ENCODE measurements around the gene USHBP1. TPM values are rescaled to one million over a fixed set of nuclear protein-coding genes. Genes with fewer than 3 reads are reported as not detected.

Gene USHBP1
- total RNA-seq, 1 donor from 2014 or later = 12.3 TPM

DNA sequence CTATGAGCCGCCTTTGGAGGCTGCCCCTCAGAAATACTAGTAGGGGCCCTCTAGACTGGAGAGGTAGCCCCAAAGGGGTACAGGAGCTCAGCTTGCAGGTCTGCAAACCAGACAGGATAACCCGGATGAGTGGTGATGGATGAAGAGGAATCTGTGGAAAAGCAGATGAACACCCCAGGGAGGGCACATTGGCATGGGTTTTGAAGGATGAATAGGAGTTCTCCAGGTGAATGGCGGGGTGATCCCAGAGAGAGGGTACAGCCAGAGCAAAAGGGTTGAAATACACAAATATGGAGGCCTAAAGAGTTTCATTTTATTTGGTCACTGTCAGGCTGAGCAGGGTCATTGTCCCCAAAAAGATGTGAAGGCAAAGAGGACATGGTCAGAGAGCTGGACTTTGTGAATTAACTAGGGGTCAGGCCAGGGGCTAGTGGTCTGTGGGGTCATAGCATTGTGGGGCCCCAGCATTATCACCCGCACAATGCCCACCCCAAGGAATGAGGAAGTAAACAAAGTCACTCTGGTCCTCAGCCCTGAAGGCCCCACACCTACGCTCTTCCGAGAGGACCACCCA, 23.6 kb downstream of the USHBP1 start:
- intact Hi-C loops (cut with DNase I) = no loop called here
- Histone ChIP-seq H3K9me3 (no peaks in the 10 kb centered on the region), H3K27ac (peak overlapping the region; percentile 56 to 78), H3K36me3 (peaks cover 4 to 5% of the 10 kb centered on the region in 2 donors), H3K27me3 (no peaks in the 10 kb centered on the region), H3K4me1 (peaks cover 3 to 34% of the 10 kb centered on the region in 2 donors), H3K4me3 (no peak overlapping the region)
- TF ChIP-seq, protein P1, sequence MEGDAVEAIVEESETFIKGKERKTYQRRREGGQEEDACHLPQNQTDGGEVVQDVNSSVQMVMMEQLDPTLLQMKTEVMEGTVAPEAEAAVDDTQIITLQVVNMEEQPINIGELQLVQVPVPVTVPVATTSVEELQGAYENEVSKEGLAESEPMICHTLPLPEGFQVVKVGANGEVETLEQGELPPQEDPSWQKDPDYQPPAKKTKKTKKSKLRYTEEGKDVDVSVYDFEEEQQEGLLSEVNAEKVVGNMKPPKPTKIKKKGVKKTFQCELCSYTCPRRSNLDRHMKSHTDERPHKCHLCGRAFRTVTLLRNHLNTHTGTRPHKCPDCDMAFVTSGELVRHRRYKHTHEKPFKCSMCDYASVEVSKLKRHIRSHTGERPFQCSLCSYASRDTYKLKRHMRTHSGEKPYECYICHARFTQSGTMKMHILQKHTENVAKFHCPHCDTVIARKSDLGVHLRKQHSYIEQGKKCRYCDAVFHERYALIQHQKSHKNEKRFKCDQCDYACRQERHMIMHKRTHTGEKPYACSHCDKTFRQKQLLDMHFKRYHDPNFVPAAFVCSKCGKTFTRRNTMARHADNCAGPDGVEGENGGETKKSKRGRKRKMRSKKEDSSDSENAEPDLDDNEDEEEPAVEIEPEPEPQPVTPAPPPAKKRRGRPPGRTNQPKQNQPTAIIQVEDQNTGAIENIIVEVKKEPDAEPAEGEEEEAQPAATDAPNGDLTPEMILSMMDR (IDR thresholded peaks at IDR 0.05) = no peak
- no peak for DNase-seq (ENCODE audit: low spot score in 2 of 2)

DNA sequence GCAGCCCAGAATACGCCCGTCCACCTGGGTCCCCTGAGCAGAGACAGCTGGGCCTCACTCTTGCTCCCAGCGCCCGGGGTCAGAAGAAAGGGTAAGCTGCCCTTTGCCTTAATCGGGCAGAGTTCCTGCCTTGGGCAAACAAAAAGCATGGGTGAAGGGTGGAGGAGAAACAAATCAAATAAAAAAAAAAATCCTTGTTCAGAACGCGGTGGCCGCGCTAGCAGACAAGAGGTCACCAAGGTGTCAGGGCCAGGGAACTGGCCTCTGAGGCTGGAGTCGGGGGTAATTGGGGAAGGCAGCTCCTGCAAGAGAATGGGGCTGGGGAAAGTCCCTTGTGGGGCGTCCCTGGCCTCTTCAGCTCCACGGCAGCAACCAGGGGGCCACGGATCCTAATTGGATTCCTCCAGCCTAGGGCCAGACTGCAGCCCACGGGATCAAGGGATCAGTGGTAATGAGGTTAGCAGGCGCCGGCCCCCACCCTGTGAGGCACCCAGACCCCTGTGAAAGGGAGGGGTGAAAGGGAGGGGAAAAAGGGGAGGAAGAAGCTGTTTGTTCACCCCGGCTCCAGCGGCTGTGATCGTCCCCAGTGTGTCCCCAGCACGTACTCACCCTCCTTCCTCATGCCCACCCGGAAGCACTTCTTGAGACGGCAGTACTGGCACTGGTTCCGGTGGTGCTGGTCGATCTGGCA, 24.3 kb downstream of the USHBP1 start:
- H3K9me3 ChIP-seq = no peaks in the 10 kb centered on the region
- TF ChIP-seq, protein P1 (IDR thresholded peaks at IDR 0.05) = no peak
- H3K4me1 ChIP-seq = peaks cover 3 to 36% of the 10 kb centered on the region in 2 donors
- H3K27ac ChIP-seq = peak overlapping the region; percentile 56 to 78
- H3K27me3 ChIP-seq = no peaks in the 10 kb centered on the region
- H3K36me3 ChIP-seq = peaks cover 4 to 5% of the 10 kb centered on the region in 2 donors
- DNase-seq (ENCODE audit: low spot score in 2 of 2) = no peak
- no peak overlapping the region for H3K4me3 ChIP-seq
- intact Hi-C loops (cut with DNase I) = no loop called here

DNA sequence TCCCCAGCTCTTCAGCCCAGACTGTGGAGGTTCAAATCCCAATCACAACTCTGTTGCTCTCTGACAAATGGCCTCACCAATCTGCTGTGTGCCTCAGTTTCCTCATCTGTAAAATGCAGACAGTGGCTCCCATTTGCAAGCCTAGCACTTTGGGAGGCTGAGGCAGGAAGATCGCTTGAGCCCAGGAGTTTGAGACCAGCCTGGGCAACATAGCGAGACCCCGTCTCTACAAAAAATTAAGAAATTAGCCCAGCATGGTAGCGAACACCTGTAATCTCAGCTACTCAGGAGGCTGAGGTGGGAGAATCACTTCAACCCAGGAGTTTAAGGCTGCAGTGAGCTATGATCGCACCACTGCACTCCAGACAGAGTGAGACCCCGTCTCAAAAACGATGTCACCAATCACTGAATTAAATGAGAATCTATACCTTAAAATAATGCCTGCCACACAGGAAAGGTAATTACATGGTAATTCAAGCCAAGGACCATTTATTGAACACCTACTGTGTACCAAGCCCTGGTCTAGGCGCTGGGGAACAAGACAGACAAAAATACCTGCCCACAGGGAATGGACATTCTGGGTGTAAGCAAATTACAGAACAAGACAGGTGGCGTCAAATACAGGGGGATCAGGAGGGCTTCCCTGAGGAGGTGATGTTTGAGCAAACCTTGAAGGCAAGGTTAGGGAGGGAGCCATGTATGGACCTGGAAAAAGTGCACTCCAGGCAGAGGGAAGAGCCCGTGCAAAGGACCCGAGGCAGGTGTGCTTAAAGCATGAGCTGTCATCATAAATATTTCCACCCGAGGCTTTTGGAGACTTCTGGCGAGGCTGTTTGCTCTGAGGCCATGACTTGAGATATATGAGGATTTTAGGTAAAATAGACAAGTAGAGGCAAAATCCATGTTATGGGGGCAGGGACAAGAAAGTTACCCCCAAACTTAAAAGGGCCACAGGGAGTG, 26.5 kb downstream of the USHBP1 start:
- DNase-seq (ENCODE audit: low spot score in 2 of 2) = no peak
- H3K4me1 ChIP-seq = peaks cover 6 to 35% of the 10 kb centered on the region in 2 donors
- intact Hi-C loops (cut with DNase I) = no loop called here
- no peaks in the 10 kb centered on the region for H3K27me3 ChIP-seq
- H3K36me3 ChIP-seq = peaks cover 4 to 7% of the 10 kb centered on the region in 2 donors
- H3K9me3 ChIP-seq = no peaks in the 10 kb centered on the region
- TF ChIP-seq, protein P1 (IDR thresholded peaks at IDR 0.05) = no peak
- no peak overlapping the region for H3K27ac ChIP-seq
- H3K4me3 ChIP-seq = no peak overlapping the region

DNA sequence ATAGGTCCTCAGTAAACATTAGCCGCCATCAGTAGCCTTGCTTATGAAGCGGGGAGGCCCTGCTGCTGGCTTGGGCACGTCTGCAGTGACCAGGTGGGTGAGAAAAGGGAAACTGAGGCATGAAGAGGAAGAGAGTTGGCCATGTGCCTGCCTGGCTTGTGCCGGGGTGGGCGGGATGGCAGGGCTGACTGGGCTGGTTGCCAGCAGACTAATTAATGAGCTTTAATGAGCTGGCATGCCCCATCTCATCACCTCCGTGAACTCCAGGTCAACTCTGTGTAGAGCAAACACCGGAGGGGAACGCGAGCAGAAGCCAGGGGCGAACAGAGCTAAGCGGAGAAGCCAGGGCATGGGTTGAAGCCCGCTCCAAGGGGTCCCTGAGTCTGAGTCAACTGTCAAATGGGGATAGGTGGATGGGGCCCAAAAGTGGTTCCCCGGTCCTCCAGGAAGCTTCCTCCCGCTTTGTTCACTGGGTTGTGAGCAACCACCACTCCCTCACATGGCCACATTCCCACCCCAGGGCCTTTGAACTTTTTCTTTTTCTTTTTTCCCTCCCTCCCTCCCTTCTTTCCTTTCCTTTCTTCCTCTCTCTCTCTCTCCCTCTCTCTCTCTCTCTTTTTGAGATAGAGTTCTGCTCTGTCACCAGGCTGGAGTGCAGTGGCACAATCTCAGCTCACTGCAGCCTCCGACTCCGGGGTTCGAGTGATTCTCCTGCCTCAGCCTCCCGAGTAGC, 27.6 kb downstream of the USHBP1 start:
- no peak for DNase-seq (ENCODE audit: low spot score in 2 of 2)
- Histone ChIP-seq H3K27ac (peak overlapping the region; percentile 53 to 67), H3K4me3 (no peak overlapping the region), H3K36me3 (peaks cover 11 to 17% of the 10 kb centered on the region in 2 donors), H3K4me1 (peaks cover 6 to 24% of the 10 kb centered on the region in 2 donors), H3K27me3 (no peaks in the 10 kb centered on the region), H3K9me3 (no peaks in the 10 kb centered on the region)
- TF ChIP-seq, protein P1 (IDR thresholded peaks at IDR 0.05) = no peak
- intact Hi-C loops (cut with DNase I) = no loop called here
